ENCODE data around the gene ST3GAL3.

The ST3GAL3 gene

GRCh38 chr1:43942411-43942810 is 235.1 kb downstream of the ST3GAL3 start:
- no peak for DNase-seq (ENCODE audit: low spot score)

- no peak for DNase-seq (ENCODE audit: low spot score)
Measured at GRCh38 chr1:43944860-43945259, 237.5 kb downstream of the ST3GAL3 start.

- no peak for DNase-seq (ENCODE audit: low spot score)
Measured at GRCh38 chr1:43945674-43946235, 238.4 kb downstream of the ST3GAL3 start.

GRCh38 chr1:43946236-43947060 is 239.1 kb downstream of the ST3GAL3 start, which contains the start of gene IPO13:
Gene IPO13, plus strand, starts transcription at chr1:43946950. Its CDS starts 651 bp downstream, at chr1:43947601.
- peak; percentile 99 for DNase-seq (ENCODE audit: low spot score)

GRCh38 chr1:43947061-43947873 is 239.9 kb downstream of the ST3GAL3 start:
- peak; percentile 21 for DNase-seq (ENCODE audit: low spot score)

GRCh38 chr1:43947874-43948437 is 240.6 kb downstream of the ST3GAL3 start:
- peak; percentile 27 for DNase-seq (ENCODE audit: low spot score)

GRCh38 chr1:43949678-43950077 is 242.3 kb downstream of the ST3GAL3 start:
- DNase-seq (ENCODE audit: low spot score), result no peak

- DNase-seq (ENCODE audit: low spot score), result peak; percentile 18
Measured at GRCh38 chr1:43951021-43951985, 244.0 kb downstream of the ST3GAL3 start.

- no peak for DNase-seq (ENCODE audit: low spot score)
Measured at GRCh38 chr1:43952731-43953346, 245.5 kb downstream of the ST3GAL3 start.

GRCh38 chr1:43953361-43953760 is 246.0 kb downstream of the ST3GAL3 start:
- no peak for DNase-seq (ENCODE audit: low spot score)

- DNase-seq (ENCODE audit: low spot score), result no peak
Measured at GRCh38 chr1:43954036-43954435, 246.7 kb downstream of the ST3GAL3 start.

GRCh38 chr1:43956234-43956633 is 248.9 kb downstream of the ST3GAL3 start:
- no peak for DNase-seq (ENCODE audit: low spot score)

GRCh38 chr1:43957407-43958040 is 250.2 kb downstream of the ST3GAL3 start:
- DNase-seq (ENCODE audit: low spot score), result no peak

GRCh38 chr1:43958351-43959255 is 251.3 kb downstream of the ST3GAL3 start:
- no peak for DNase-seq (ENCODE audit: low spot score)

- DNase-seq (ENCODE audit: low spot score), result no peak
Measured at GRCh38 chr1:43960798-43961197, 253.5 kb downstream of the ST3GAL3 start.

GRCh38 chr1:43961692-43962091 is 254.4 kb downstream of the ST3GAL3 start:
- no peak for DNase-seq (ENCODE audit: low spot score)

GRCh38 chr1:43962324-43962723 is 255.0 kb downstream of the ST3GAL3 start:
- no peak for DNase-seq (ENCODE audit: low spot score)

- DNase-seq (ENCODE audit: low spot score), result no peak
Measured at GRCh38 chr1:43963006-43963405, 255.7 kb downstream of the ST3GAL3 start.

GRCh38 chr1:43963890-43964289 is 256.6 kb downstream of the ST3GAL3 start:
- no peak for DNase-seq (ENCODE audit: low spot score)
